Cerebellar cortex (tissue), 1 donor: Measurements from ENCODE around the gene GTSE1.

Experiments used
- DNase-seq: peaks from one replicate; pipeline ENCODE4 v3.0.0-alpha.2; 2015; ENCODE audit warnings: low spot score

GTSE1 gene

GRCh38 chr22:46380069-46380468 is 83.4 kb downstream of the GTSE1 start:
- no peak for DNase-seq
